ENCODE data around the gene COG7. TPM values are rescaled to one million over a fixed set of nuclear protein-coding genes. Genes with fewer than 3 reads are reported as not detected.

COG7 gene
- total RNA-seq, 1 experiment from 2014 or later, result 17.9 TPM

DNA sequence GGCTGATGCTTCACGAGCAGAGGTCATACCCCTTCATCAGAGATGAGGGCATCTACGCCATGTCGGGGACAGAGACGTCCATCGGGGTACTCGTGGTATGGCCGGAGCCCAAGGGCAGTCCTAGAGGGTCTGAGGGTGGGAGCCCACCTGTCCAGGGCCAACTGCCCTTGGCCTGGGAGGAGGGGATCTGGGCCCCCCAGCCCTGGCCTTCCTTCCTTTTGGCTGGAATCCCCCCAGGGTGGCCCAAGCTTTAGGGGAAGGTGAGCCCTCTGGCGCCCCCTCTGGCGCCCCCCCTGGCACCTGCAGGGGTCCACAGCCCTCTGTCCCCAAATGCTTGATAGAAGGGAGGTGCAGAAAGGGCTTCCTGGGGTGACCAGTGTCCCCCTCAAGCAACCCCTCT is 81.6 kb downstream of the COG7 start:
- H3K9ac ChIP-seq (ENCODE audit: extremely low read depth, insufficient read length, low read length), result no peak overlapping the region
- no peak overlapping the region for H3K4me2 ChIP-seq (ENCODE audit: insufficient read depth, insufficient read length, low read length)
- H3K4me1 Mint-ChIP-seq, result peaks cover 3% of the 10 kb centered on the region in 2 experiments; a peak in 3 of 4 replicates
- no peak overlapping the region for H4K5ac ChIP-seq (ENCODE audit: insufficient read length, low read depth, low read length)
- H3K56ac ChIP-seq (ENCODE audit: insufficient read length, low read depth, low read length), result no peak overlapping the region
- no peak overlapping the region for H3K23ac ChIP-seq (ENCODE audit: insufficient read length, low read depth, low read length)
- no peak overlapping the region for H4K8ac ChIP-seq (replicated peaks; ENCODE audit: insufficient read length, low read depth, low read length)
- H3K4me1 ChIP-seq (ENCODE audit: insufficient read depth, low read length), result no peaks in the 10 kb centered on the region; the same call in 1 of the 2 replicates
- no peak overlapping the region for H4K91ac ChIP-seq (ENCODE audit: insufficient read length, low read depth, low read length)
- H2AFZ ChIP-seq (ENCODE audit: low read length), result no peak overlapping the region
- no peak overlapping the region for H3K27ac Mint-ChIP-seq
- no peak overlapping the region for H3K4me3 Mint-ChIP-seq
- no peak overlapping the region for H2AK5ac ChIP-seq (ENCODE audit: insufficient read length, low read length)
- no peaks in the 10 kb centered on the region; the same call in none of the 2 replicates for H3K27me3 Mint-ChIP-seq (ENCODE audit: low read depth)
- no peaks in the 10 kb centered on the region for H3K9me3 Mint-ChIP-seq
- H3K18ac ChIP-seq (ENCODE audit: insufficient read length, low read depth, low read length), result no peak overlapping the region
- H3K27ac ChIP-seq (ENCODE audit: insufficient read length, low read depth, low read length), result no peak overlapping the region
- H3K79me1 ChIP-seq (ENCODE audit: insufficient read depth, low read depth, low read length, poor library complexity, severe bottlenecking), result no peaks in the 10 kb centered on the region
- TF ChIP-seq, protein P1, sequence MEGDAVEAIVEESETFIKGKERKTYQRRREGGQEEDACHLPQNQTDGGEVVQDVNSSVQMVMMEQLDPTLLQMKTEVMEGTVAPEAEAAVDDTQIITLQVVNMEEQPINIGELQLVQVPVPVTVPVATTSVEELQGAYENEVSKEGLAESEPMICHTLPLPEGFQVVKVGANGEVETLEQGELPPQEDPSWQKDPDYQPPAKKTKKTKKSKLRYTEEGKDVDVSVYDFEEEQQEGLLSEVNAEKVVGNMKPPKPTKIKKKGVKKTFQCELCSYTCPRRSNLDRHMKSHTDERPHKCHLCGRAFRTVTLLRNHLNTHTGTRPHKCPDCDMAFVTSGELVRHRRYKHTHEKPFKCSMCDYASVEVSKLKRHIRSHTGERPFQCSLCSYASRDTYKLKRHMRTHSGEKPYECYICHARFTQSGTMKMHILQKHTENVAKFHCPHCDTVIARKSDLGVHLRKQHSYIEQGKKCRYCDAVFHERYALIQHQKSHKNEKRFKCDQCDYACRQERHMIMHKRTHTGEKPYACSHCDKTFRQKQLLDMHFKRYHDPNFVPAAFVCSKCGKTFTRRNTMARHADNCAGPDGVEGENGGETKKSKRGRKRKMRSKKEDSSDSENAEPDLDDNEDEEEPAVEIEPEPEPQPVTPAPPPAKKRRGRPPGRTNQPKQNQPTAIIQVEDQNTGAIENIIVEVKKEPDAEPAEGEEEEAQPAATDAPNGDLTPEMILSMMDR (conservative IDR thresholded peaks at IDR 0.05), result peak; percentile 59
- H4K20me1 ChIP-seq (ENCODE audit: control insufficient read depth, insufficient read depth, insufficient read length), result peaks cover 3% of the 10 kb centered on the region
- no peak overlapping the region for H3K14ac ChIP-seq (ENCODE audit: insufficient read depth, low read length)
- no peaks in the 10 kb centered on the region for H3K9me3 ChIP-seq (ENCODE audit: control insufficient read depth, low read depth, low read length)
- H2BK120ac ChIP-seq (ENCODE audit: low read depth, low read length, poor library complexity, severe bottlenecking), result no peak overlapping the region
- no peak overlapping the region for H2BK5ac ChIP-seq (ENCODE audit: insufficient read length, low read length)
- H3K27me3 ChIP-seq (ENCODE audit: insufficient read depth, low read length), result no peaks in the 10 kb centered on the region
- DNase-seq, result no peak
- peak overlapping the region; percentile 18; the same call in 1 of the 2 replicates for H2BK15ac ChIP-seq (ENCODE audit: low read depth, low read length)
- no peaks in the 10 kb centered on the region; a peak in 1 of 7 replicates for H3K36me3 Mint-ChIP-seq (ENCODE audit: insufficient read depth in 1 of 3, low read depth in 3 of 3)
- no peaks in the 10 kb centered on the region; the same call in 1 of the 2 replicates for H3K79me2 ChIP-seq (ENCODE audit: insufficient read depth, low read length)
- no peak overlapping the region for H2BK20ac ChIP-seq (ENCODE audit: low read depth, low read length, poor library complexity, severe bottlenecking)
- H3T11ph ChIP-seq (ENCODE audit: low read length), result no peak overlapping the region
- no CpG with 5 or more reads among the region's 9 CpGs for whole genome bisulfite sequencing (ENCODE audit: extremely low coverage, insufficient read length, low lambda C conversion rate)
- H3K23me2 ChIP-seq (ENCODE audit: insufficient read length, low read depth, low read length, poor library complexity, severe bottlenecking), result no peaks in the 10 kb centered on the region
- H3K4ac ChIP-seq (ENCODE audit: low read depth, low read length), result no peak overlapping the region
- no peak overlapping the region for H2BK12ac ChIP-seq (ENCODE audit: insufficient read length, low read depth, low read length)

Measured in H9 (cell line).